ENCODE measurements around the gene FAM151B. TPM values are rescaled to one million over a fixed set of nuclear protein-coding genes. Genes with fewer than 3 reads are reported as not detected.

The FAM151B gene
- total and polyA plus RNA-seq, 2 of the 13 experiments (the other 11 are each of a cell fraction or from before 2014, with no cell fraction given): 0.61 to 1.0 TPM

DNA sequence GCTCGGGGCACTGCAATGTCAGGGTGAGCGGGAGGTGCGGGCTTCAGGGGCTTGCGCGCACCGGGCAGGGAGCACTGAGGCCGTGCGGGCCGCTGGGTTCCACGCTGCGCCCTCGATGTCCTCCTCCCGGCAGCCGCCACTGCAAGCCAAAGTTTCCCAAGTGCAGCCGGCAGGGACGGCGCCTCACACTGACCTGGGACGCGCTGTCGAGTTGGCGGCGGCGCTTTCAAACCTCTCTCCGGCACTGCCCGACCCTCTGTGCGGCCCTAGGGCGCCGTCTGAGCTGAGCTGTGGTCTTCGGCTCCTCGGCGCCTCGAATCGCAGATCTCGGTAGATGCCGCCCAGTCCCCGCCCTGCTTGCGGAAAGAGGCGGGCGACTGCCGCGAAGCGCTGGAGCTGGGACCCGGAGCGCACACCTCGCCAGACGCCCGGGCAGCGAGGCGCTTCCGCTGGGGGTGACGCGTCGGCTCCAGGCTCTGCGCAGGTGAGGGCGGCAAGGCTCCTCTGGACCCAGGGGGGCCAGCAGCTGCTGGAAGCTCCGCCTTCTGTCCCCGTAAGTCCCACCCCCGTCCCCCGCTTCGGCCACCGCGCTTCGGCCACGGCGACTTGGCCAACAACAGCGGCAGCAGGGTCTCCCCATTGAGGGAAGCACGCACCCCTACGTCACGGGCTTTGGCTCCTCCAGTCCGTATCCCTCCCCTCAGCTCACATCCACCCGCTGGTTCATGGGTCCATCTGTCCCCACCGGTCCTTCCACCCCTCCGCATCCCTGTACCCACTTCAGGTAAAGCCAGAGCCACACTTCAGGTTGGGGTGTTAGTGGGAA, 82.3 kb downstream of the FAM151B start, which contains the start of gene ANKRD34B (continued):
- no peak for TF ChIP-seq TFE3 (CRISPR knock-in tag; IDR thresholded peaks at IDR 0.05)
- TF ChIP-seq IRF9 (CRISPR knock-in tag; IDR thresholded peaks at IDR 0.05; ENCODE audit: borderline replicate concordance): no peak
- peak; percentile 81; the same call in 1 of the 2 replicates for TF ChIP-seq ZNF280D (CRISPR knock-in tag; IDR thresholded peaks at IDR 0.05)
- TF ChIP-seq REXO4 (CRISPR knock-in tag; IDR thresholded peaks at IDR 0.05; ENCODE audit: borderline replicate concordance): no peak
- TF ChIP-seq ATF7-NPFF (CRISPR knock-in tag; IDR thresholded peaks at IDR 0.05; ENCODE audit: low read depth): peak; percentile 16; the same call in 1 of the 2 replicates
- no peak for TF ChIP-seq ZNF550 (CRISPR knock-in tag; IDR thresholded peaks at IDR 0.05; ENCODE audit: borderline replicate concordance)
- no peak for TF ChIP-seq ZNF496 (CRISPR knock-in tag; IDR thresholded peaks at IDR 0.05; ENCODE audit: insufficient replicate concordance)
- no peak for TF ChIP-seq HOXD1 (CRISPR knock-in tag; IDR thresholded peaks at IDR 0.05)
- TF ChIP-seq ZNF615 (CRISPR knock-in tag; IDR thresholded peaks at IDR 0.05; ENCODE audit: borderline replicate concordance): no peak
- TF ChIP-seq ZNF777 (CRISPR knock-in tag; IDR thresholded peaks at IDR 0.05): peak; percentile 98
- TF ChIP-seq MTF2 (CRISPR knock-in tag; IDR thresholded peaks at IDR 0.05; ENCODE audit: borderline replicate concordance): peak; percentile 87
- TF ChIP-seq POGZ (CRISPR knock-in tag; IDR thresholded peaks at IDR 0.05): 0 out of 2 replicates have a peak, but pooled peaks have one; percentile 10
- TF ChIP-seq ZBTB7A (CRISPR knock-in tag; IDR thresholded peaks at IDR 0.05): no peak
- TF ChIP-seq SALL1 (CRISPR knock-in tag; IDR thresholded peaks at IDR 0.05): peak; percentile 47; the same call in 1 of the 2 replicates
- TF ChIP-seq POLR2AphosphoS5 (IDR thresholded peaks at IDR 0.05; ENCODE audit: low read depth, low read length): no peak
- TF ChIP-seq HNRNPLL (IDR thresholded peaks at IDR 0.05; ENCODE audit: low read depth, low read length, poor library complexity, severe bottlenecking): peak; percentile 65
- TF ChIP-seq RFX1 (IDR thresholded peaks at IDR 0.05): no peak
- TF ChIP-seq, protein P1, sequence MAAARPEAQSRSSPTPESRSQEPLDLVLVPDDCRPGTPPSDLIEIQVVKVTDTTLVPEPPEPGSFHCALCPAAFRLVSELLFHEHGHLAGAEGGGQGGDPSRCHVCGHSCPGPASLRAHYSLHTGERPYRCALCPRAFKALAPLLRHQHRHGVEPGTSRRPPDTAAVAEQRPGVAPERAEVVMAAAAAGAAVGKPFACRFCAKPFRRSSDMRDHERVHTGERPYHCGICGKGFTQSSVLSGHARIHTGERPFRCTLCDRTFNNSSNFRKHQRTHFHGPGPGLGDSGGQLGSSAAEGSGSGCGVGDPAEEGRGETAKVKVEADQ (CRISPR knock-in tag; IDR thresholded peaks at IDR 0.05; ENCODE audit: borderline replicate concordance): no peak
- peak; percentile 46; the same call in 1 of the 2 replicates for TF ChIP-seq KDM2A (CRISPR knock-in tag; IDR thresholded peaks at IDR 0.05; ENCODE audit: borderline replicate concordance, low read depth)
- no peak for TF ChIP-seq EEA1 (CRISPR knock-in tag; IDR thresholded peaks at IDR 0.05; ENCODE audit: borderline replicate concordance)
- no peak for TF ChIP-seq NFYB (CRISPR knock-in tag; IDR thresholded peaks at IDR 0.05)

Data from HepG2 (cell line).